RWPE2 (cell line): ENCODE results near the gene C19orf25.
A peak's percentile ranks its signal among the peaks of the same experiment; 100 is the strongest.

Experiments used
- ATAC-seq: fragments of 200-7000 bp; cut with Tn5 transposase; 3 replicates; pipeline ENCODE4 v1.9.1; 2021; ENCODE audit warnings: low read depth
- DNase-seq: peaks from one replicate; pipeline ENCODE4 v3.0.0-alpha.2; 2020; ENCODE audit warnings: low spot score
- H3K27ac ChIP-seq: fragments of 450-650 bp; 2 replicates; pipeline ENCODE4 v1.5.1; 2017; ENCODE audit warnings: mild to moderate bottlenecking; ENCODE audit not compliant: poor library complexity, severe bottlenecking
- H3K27me3 ChIP-seq: fragments of 250-450 bp; sonication (Bioruptor Pico); 2 replicates; pipeline ENCODE4 v1.5.1; 2021; ENCODE audit warnings: mild to moderate bottlenecking, moderate library complexity; ENCODE audit not compliant: insufficient read depth, poor library complexity, severe bottlenecking
- H3K36me3 ChIP-seq: fragments of 250-450 bp; sonication (Bioruptor Pico); 2 replicates; pipeline ENCODE4 v1.5.1; 2020; ENCODE audit warnings: low read depth, mild to moderate bottlenecking, moderate library complexity
- H3K4me1 ChIP-seq: fragments of 250-450 bp; sonication (Bioruptor Pico); 2 replicates; pipeline ENCODE4 v1.5.1; 2021; ENCODE audit warnings: mild to moderate bottlenecking, moderate library complexity; ENCODE audit not compliant: insufficient read depth, poor library complexity, severe bottlenecking
- H3K4me3 ChIP-seq: fragments of 250-450 bp; sonication (Bioruptor Pico); 2 replicates; pipeline ENCODE4 v1.5.1; 2021; ENCODE audit warnings: mild to moderate bottlenecking, moderate library complexity; ENCODE audit not compliant: severe bottlenecking
- H3K9me3 ChIP-seq: fragments of 250-450 bp; sonication (Bioruptor Pico); 2 replicates; pipeline ENCODE4 v1.5.1; 2021; ENCODE audit warnings: mild to moderate bottlenecking, moderate library complexity; ENCODE audit not compliant: severe bottlenecking
- CTCF ChIP-seq: fragments of 450-650 bp; IDR thresholded peaks from one replicate; pipeline ENCODE4 v1.5.1; 2017; ENCODE audit warnings: mild to moderate bottlenecking, moderate library complexity; ENCODE audit not compliant: poor library complexity, severe bottlenecking

C19orf25 gene

GRCh38 chr19:1446713-1447481 lies 32.1 kb downstream of the C19orf25 start:
- peaks cover 51% of the 10 kb centered on the region for H3K27me3 ChIP-seq

GRCh38 chr19:1445932-1446712 lies 32.9 kb downstream of the C19orf25 start:
- Histone ChIP-seq H3K27ac (no peak overlapping the region), H3K4me3 (peak overlapping the region; percentile 9)
- ATAC-seq = no peak; the same call in 2 of the 3 replicates

More at GRCh38 chr19:1446713-1447481, 32.1 kb downstream of the C19orf25 start:
- TF ChIP-seq CTCF = no peak
- Histone ChIP-seq H3K4me1 (no peaks in the 10 kb centered on the region), H3K36me3 (peaks cover 10% of the 10 kb centered on the region), H3K27ac (no peak overlapping the region), H3K4me3 (no peak overlapping the region), H3K9me3 (no peaks in the 10 kb centered on the region)
- DNase-seq = no peak
- no peak for ATAC-seq

GRCh38 chr19:1445185-1445931 lies 33.7 kb downstream of the C19orf25 start:
- ATAC-seq (peak; percentile 75), DNase-seq (no peak)
- TF ChIP-seq CTCF = peak; percentile 94
- Histone ChIP-seq H3K27me3 (peaks cover 35% of the 10 kb centered on the region), H3K27ac (no peak overlapping the region), H3K9me3 (no peaks in the 10 kb centered on the region), H3K36me3 (peaks cover 25% of the 10 kb centered on the region), H3K4me1 (peaks cover under 1% of the 10 kb centered on the region), H3K4me3 (peak overlapping the region; percentile 9)

More at GRCh38 chr19:1445932-1446712, 32.9 kb downstream of the C19orf25 start:
- Histone ChIP-seq H3K27me3 (peaks cover 43% of the 10 kb centered on the region), H3K9me3 (no peaks in the 10 kb centered on the region), H3K4me1 (no peaks in the 10 kb centered on the region), H3K36me3 (peaks cover 17% of the 10 kb centered on the region)
- no peak for DNase-seq
- no peak for TF ChIP-seq CTCF

- TF ChIP-seq CTCF = no peak
- peaks cover 9% of the 10 kb centered on the region for H3K4me1 ChIP-seq
- no peak for ATAC-seq
- peaks cover 7% of the 10 kb centered on the region for H3K27me3 ChIP-seq
- H3K4me3 ChIP-seq = no peak overlapping the region
- H3K9me3 ChIP-seq = no peaks in the 10 kb centered on the region
- no peak for DNase-seq
- H3K27ac ChIP-seq = peak overlapping the region; percentile 76
- peaks cover 40% of the 10 kb centered on the region for H3K36me3 ChIP-seq
Measured at GRCh38 chr19:1441677-1442438, 37.2 kb downstream of the C19orf25 start.
